Measurements from ENCODE around the gene TRIP10.
A peak's percentile ranks its signal among the peaks of the same experiment; 100 is the strongest.

Gene TRIP10

DNA sequence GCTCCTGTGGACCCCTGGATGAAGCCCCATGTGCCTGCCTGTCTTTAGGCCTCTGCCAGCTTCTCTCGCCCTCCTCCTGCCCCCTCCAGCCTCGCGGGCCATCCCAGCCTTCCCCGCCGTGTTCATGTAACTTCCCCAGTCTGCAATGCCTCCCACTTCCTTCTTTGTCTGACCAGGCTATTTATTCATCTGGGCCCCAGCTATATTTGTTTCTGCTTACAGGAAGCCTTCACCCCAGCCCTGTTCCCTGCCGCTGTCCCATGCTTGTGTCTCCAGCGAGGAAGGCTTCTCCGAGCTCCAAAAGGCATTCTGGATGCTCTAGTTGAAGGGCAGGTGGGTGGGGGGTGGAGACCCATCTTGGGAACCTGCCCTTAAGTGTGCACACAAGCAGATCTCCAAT is 11.1 kb upstream of the TRIP10 start:
- no peak overlapping the region; the same call in 1 of the 2 replicates for H3K4me3 ChIP-seq (ENCODE audit: low read length)
- no peak for TF ChIP-seq ZNF274 (IDR thresholded peaks at IDR 0.05; ENCODE audit: low read depth, low read length)

DNA sequence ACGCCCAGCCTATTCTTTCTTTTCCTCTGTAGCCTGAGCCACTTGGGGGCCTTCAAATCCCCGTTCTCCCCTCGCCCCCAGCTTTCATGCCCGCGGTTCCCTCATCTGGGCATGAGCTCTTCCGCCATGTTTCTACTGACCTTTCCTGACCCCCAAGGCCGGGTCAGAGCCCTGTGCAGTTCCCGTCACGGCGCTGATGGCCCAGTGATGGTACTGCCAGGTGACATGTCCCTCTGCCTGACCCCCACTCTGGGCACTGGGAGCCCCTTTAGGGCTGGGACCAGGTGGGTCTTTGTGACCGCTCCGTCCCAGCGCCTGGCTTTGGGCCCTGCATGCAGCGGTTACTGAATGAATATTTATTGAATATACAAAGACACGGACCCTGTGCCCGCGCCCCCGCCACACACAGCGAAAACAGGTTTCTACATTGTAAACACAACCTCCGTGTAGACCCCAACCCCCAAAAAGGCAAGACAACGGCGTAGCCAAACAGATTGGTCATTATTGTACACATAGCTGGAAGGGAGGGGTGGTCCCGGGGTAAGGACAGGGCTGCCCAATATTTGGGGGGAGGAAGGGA is 9.8 kb upstream of the TRIP10 start:
- no peak overlapping the region for H3K4me3 ChIP-seq (ENCODE audit: low read length)
- TF ChIP-seq ZNF274 (IDR thresholded peaks at IDR 0.05; ENCODE audit: low read depth, low read length) = no peak

DNA sequence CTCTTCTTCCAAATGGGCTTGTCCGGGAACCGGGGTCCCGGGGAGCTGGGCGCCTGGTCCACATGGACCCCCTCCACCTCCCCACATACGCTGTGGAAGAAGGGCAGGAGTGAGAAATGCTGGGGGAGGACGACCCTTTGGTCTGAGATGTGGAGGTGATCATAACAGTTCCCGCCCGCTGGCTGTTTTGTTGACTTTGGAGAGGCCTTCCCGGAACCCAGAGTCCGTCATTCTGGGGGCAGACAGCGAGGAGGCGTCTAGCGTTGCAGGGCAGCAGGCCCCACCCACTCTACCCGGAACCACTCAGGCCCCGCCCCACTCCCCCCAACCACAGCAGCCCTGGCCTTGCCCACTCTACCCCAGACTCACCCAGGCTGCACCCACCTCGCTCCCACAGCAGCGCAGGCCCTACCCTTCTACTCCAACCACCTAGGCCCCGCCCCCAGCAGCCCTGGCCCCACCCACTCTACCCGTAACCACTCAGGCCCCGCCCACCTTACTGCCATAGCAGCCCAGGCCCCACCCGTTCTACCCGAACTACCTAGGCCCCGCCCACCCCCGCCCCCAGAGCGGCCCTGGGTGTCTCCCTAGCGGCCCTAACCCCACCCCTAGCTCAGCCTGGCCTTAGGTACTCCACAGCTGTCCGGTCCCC is 9.2 kb upstream of the TRIP10 start:
- no peak for TF ChIP-seq ZNF274 (IDR thresholded peaks at IDR 0.05; ENCODE audit: low read depth, low read length)
- no peak overlapping the region for H3K4me3 ChIP-seq (ENCODE audit: low read length)

GRCh38 chr19:6730941-6731670 is 8.4 kb upstream of the TRIP10 start:
- no peak for TF ChIP-seq ZNF274 (IDR thresholded peaks at IDR 0.05; ENCODE audit: low read depth, low read length)
- no peak overlapping the region for H3K4me3 ChIP-seq (ENCODE audit: low read length)

GRCh38 chr19:6731822-6732221 is 7.7 kb upstream of the TRIP10 start:
- no peak for TF ChIP-seq ZNF274 (IDR thresholded peaks at IDR 0.05; ENCODE audit: low read depth, low read length)

DNA sequence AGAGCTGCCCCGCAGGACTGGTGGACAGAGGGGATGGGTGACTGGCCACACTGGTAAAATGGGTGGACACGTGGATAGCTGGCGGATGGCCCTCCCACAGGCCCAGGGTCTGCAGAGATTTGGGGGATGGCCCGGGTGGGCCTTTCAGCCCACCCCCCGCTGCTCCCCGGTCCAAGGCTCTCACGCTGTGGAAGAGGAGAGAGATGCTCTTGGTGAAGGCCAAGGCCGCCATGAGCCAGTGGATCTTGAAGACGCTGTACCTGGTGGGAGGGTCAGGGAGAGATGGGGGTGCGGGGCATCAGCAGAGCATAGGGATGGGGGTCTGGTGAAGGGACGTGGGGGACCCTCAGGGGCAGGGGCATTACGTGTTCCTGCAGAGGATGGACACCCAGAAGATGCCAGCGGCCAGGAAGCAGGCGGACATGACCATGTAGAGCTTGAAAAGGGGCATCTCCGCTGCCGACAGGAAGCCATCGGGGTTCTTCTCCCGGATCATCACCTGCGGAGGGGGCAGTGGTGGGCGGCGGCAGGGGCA is 6.6 kb upstream of the TRIP10 start:
- H3K4me3 ChIP-seq (ENCODE audit: low read length) = no peak overlapping the region
- no peak for TF ChIP-seq ZNF274 (IDR thresholded peaks at IDR 0.05; ENCODE audit: low read depth, low read length)

More at GRCh38 chr19:6731822-6732221, 7.7 kb upstream of the TRIP10 start:
- no peak overlapping the region for H3K4me3 ChIP-seq (ENCODE audit: low read length)

DNA sequence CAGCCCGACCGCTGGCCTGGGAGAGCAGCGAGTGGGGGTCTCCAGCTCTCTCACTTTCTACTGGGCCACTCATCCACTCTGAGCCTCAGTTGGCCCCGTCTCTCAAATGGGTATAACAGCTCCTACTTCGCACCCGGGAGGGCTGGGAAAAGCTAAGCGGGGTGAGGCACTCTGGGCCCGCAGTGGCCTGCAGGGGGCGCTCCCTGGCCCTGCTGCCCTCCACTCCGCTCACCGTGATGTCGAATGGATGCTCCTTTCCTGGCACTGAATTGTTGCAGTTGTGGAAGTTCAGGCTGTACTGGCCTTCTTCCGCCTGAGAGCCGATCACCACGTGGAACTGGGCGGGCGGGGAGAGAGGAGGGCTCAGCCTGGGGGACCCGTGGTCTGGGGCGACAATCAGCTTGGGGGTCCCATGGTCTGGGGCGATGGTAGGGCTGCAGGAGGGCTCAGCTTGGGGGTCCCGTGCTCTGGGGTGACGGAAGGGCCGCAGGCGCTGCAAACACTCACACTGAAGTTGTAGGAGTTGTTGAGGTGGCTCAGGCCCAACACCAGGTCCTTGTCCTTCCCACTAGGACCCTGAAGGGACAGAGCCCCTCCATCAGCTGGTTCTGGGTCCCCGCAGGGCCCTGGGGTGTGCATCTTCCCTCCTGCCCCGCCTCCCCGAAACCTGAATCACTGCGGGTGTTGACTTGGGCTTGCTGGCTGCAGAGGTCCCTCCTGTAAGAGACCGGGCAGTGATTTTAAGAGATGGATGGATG is 6.0 kb upstream of the TRIP10 start:
- H3K4me3 ChIP-seq (ENCODE audit: low read length) = no peak overlapping the region; the same call in 1 of the 2 replicates
- no peak for TF ChIP-seq ZNF274 (IDR thresholded peaks at IDR 0.05; ENCODE audit: low read depth, low read length)

GRCh38 chr19:6734096-6734696 is 5.3 kb upstream of the TRIP10 start:
- no peak overlapping the region; the same call in 1 of the 2 replicates for H3K4me3 ChIP-seq (ENCODE audit: low read length)
- no peak for TF ChIP-seq ZNF274 (IDR thresholded peaks at IDR 0.05; ENCODE audit: low read depth, low read length)

DNA sequence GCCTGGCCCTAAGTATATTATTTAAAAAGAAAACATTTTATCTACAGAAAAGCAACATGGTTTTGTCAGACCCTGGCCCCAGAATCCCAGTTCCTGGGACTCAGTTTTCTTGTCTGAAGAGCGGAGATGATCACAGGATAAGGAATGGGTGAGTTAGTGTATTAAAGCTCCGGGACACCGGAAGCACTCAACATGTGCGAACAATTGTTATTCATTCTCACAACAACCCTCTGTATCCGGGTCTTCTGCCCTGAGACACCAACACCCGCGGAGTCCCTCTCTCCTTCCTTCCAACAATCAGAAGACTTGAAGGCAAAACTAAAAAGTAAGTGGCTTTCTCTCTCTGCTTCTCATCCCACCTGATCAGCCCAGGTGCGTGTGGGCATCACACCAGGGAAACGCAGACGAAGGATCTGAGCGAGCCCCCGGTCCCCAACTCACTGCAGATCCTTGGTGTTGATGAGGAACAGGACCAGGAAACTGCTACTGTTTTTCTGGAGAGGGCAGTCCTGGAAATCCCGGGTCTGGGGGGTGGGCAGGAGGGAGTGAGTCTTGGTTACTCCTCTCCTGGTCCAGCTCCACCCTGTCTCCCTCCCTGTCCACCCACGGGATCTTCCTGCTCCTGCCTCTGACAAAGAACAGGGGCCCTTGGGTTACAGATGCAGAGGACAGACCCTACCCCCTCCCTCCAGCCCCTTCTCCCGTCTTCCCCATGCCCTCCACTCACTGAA is 4.1 kb upstream of the TRIP10 start:
- H3K4me3 ChIP-seq (ENCODE audit: low read length) = peak overlapping the region; percentile 84; the same call in 1 of the 2 replicates
- TF ChIP-seq ZNF274 (IDR thresholded peaks at IDR 0.05; ENCODE audit: low read depth, low read length) = no peak

DNA sequence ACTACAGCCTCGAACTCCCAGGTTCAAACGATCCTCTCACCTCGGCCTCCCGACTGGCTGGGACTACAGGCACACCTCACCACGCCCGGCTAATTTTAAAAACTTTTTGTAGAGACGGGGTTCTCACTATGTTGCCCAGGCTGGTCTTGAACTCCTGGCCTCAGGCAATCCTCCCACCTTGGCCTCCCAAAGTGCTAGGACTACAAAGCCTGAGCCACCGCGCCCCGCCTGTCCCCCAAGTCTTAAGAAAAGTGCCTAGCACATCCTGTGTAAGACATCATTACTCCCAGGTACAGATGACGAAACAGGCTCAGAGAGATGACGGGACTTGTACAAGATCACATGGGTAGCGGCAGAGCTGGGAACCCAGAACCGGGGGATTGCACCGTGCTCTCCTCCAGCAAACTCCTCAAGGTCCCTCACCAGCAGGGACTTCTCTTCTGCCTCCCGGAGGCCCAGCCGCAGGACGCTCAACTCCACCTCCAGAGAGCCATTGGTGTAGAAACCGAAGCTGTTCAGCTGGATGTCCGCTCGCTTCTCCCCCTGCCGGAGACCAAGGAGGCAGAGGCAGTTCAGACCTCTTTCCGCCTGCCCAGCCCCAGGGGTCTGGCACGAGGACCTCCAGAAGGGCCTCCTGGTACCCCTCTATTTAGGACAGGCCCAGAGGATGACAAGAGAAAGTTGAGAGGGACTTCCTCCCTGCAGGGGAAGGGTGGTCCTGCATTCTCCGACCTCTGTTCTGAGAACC is 3.1 kb upstream of the TRIP10 start:
- no peak for TF ChIP-seq ZNF274 (IDR thresholded peaks at IDR 0.05; ENCODE audit: low read depth, low read length)

DNA sequence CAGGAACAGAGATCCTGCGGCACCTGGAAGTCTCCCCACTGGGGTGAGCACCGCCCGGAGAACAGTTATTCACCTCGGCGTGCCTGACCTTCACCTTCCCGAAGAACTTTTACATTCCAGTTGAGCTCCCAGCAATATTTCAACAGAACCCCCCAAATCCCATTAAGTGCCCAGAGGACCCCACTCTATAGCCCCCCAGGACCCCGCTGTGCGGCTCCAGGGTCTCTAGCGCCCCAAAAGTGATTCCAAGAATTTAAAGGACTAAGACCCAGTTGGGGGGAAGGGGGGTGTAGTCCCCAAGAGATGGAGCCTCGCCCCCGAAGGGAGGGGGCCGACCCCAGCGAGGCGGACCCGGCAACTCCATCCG is 2.6 kb upstream of the TRIP10 start:
- peak overlapping the region; percentile 84 for H3K4me3 ChIP-seq (ENCODE audit: low read length)
- no peak for TF ChIP-seq ZNF274 (IDR thresholded peaks at IDR 0.05; ENCODE audit: low read depth, low read length)

More for the DNA sequence above, 3.1 kb upstream of the TRIP10 start:
- peak overlapping the region; percentile 84 for H3K4me3 ChIP-seq (ENCODE audit: low read length)

DNA sequence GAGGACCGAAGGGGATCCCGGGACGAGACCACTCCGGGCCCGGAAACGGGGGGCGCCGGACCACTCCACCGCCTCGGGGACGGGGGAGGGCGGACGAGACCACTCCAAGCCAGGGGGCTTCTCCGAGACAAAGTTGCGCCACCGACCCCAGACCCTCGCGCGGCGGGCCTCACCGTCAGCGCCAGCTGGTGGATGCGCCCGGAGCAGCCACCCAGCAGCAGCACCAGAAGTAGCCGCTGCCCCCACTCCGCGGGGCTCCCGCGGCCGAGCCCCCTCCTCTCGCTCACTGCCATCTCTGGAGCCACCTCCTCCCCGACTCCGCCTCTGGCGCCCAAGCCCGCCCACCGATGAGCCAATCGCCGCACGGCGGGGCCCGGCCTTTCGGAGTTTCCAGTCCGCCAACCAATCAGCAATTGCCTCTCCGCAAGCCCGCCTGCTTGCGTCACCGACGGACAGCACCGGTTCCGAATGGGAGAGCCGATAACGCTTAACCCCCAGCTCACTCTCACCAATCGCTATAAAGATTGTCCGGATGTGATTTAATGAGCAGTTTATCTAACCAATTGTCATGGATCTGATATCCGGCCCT is 2.1 kb upstream of the TRIP10 start, which contains the start of gene GPR108:
Gene GPR108, minus strand, starts transcription at position 297 of the 589 bp plus-strand sequence. Its CDS starts 4 bp downstream, at position 293.
- H3K4me3 ChIP-seq (ENCODE audit: low read length) = peak within 1 kb of the TSS; percentile 84
- TF ChIP-seq ZNF274 (IDR thresholded peaks at IDR 0.05; ENCODE audit: low read depth, low read length) = no peak
